Measurements from ENCODE around the gene ARRDC3. TPM values are rescaled to one million over a fixed set of nuclear protein-coding genes. Genes with fewer than 3 reads are reported as not detected.

Gene ARRDC3
- total and polyA plus RNA-seq, 9 of the 15 experiments (the other 6 are each of a cell fraction or from before 2014, with no cell fraction given), result 15.3 to 58.1 (median 39.4) TPM

GRCh38 chr5:91380491-91381238 lies 2.5 kb downstream of the ARRDC3 start (continued):
- TF ChIP-seq AFF1 (IDR thresholded peaks at IDR 0.05; ENCODE audit: low read depth in 1 of 2, partially characterized antibody in 2 of 2), result peak; percentile 9 to 84
- TF ChIP-seq ZEB2 (IDR thresholded peaks at IDR 0.05), result no peak
- peak; percentile 76 for TF ChIP-seq MYC (IDR thresholded peaks at IDR 0.05; ENCODE audit: low read depth, low read length)
- peak; percentile 57; the same call in 1 of the 2 replicates for TF ChIP-seq MYC (CRISPR knock-in tag; IDR thresholded peaks at IDR 0.05; ENCODE audit: borderline replicate concordance, low read depth)
- peak in 1 of 2 experiments; percentile 25; a peak in 1 of 4 replicates for TF ChIP-seq HDAC1 (IDR thresholded peaks at IDR 0.05)
- TF ChIP-seq ZNF24 (IDR thresholded peaks at IDR 0.05), result no peak
- 0 out of 4 replicates have a peak, but pooled peaks of 1 of the 2 experiments have one; percentile 14 for TF ChIP-seq NONO (IDR thresholded peaks at IDR 0.05; ENCODE audit: low read depth in 2 of 2, low read length in 1 of 2)
- peak; percentile 25; the same call in 1 of the 2 replicates for TF ChIP-seq MIER1 (IDR thresholded peaks at IDR 0.05; ENCODE audit: low read depth)
- 0 out of 2 replicates have a peak, but pooled peaks have one; percentile 64 for TF ChIP-seq NR1H2 (CRISPR knock-in tag; IDR thresholded peaks at IDR 0.05)
- TF ChIP-seq SMARCE1 (IDR thresholded peaks at IDR 0.05), result peak; percentile 49
- peak; percentile 90 for TF ChIP-seq POLR2A (conservative IDR thresholded peaks at IDR 0.05)
- TF ChIP-seq FOXJ2 (tag; IDR thresholded peaks at IDR 0.05), result 0 out of 2 replicates have a peak, but pooled peaks have one; percentile 70
- peak; percentile 44; the same call in 1 of the 2 replicates for TF ChIP-seq SMAD3 (CRISPR knock-in tag; conservative IDR thresholded peaks at IDR 0.05)
- TF ChIP-seq CSDE1 (IDR thresholded peaks at IDR 0.05), result no peak
- TF ChIP-seq, protein P1, sequence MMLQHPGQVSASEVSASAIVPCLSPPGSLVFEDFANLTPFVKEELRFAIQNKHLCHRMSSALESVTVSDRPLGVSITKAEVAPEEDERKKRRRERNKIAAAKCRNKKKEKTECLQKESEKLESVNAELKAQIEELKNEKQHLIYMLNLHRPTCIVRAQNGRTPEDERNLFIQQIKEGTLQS (IDR thresholded peaks at IDR 0.05), result no peak
- TF ChIP-seq, protein P1 (CRISPR knock-in tag; conservative IDR thresholded peaks at IDR 0.05), result peak; percentile 67
- TF ChIP-seq ARNT (IDR thresholded peaks at IDR 0.05), result 0 out of 4 replicates have a peak, but pooled peaks of 1 of the 2 experiments have one; percentile 35
- 0 out of 2 replicates have a peak, but pooled peaks have one; percentile 1 for TF ChIP-seq MAFF (IDR thresholded peaks at IDR 0.05; ENCODE audit: low read length)
- TF ChIP-seq NEUROD1 (IDR thresholded peaks at IDR 0.05; ENCODE audit: borderline replicate concordance, low read depth, low read length, partially characterized antibody), result peak; percentile 64
- TF ChIP-seq XRCC5 (IDR thresholded peaks at IDR 0.05; ENCODE audit: low read depth, low read length), result 0 out of 2 replicates have a peak, but pooled peaks have one; percentile 57
- peak; percentile 18 to 37; a peak in 3 of 4 replicates for TF ChIP-seq NRF1 (conservative IDR thresholded peaks at IDR 0.05 in 1 of 2, IDR thresholded peaks at IDR 0.05 in 1 of 2)
- TF ChIP-seq EP400 (IDR thresholded peaks at IDR 0.05), result peak; percentile 67; the same call in 1 of the 2 replicates
- TF ChIP-seq NFYB (IDR thresholded peaks at IDR 0.05; ENCODE audit: extremely low read depth, insufficient read length), result peak; percentile 48
- peak; percentile 48; the same call in 1 of the 2 replicates for TF ChIP-seq NCOA1 (IDR thresholded peaks at IDR 0.05; ENCODE audit: low read depth)
- TF ChIP-seq MTA1 (IDR thresholded peaks at IDR 0.05; ENCODE audit: borderline replicate concordance), result 0 out of 2 replicates have a peak, but pooled peaks have one; percentile 31
- TF ChIP-seq MBD2 (IDR thresholded peaks at IDR 0.05; ENCODE audit: borderline replicate concordance, low read depth), result 0 out of 2 replicates have a peak, but pooled peaks have one; percentile 56
